Measurements from ENCODE around the gene MEDAG.
"Not testable (repeated sequence)": the region's sequence is repeated elsewhere in the genome, so short reads cannot be mapped to it uniquely, and the experiment has no call there.

MEDAG gene

GRCh38 chr13:30910676-30911075, 4.6 kb downstream of the MEDAG start:
- DNase-seq, result no peak

- DNase-seq, result no peak
Measured at GRCh38 chr13:30915691-30916541, 9.8 kb downstream of the MEDAG start.

GRCh38 chr13:30916991-30917390, 10.9 kb downstream of the MEDAG start:
- no peak for DNase-seq

GRCh38 chr13:30918662-30919405, 12.8 kb downstream of the MEDAG start:
- DNase-seq, result no peak

GRCh38 chr13:30920162-30920909, 14.3 kb downstream of the MEDAG start:
- DNase-seq, result no peak

GRCh38 chr13:30923418-30923817, 17.3 kb downstream of the MEDAG start:
- DNase-seq, result no peak

- no peak for DNase-seq
Measured at GRCh38 chr13:30924721-30925120, 18.6 kb downstream of the MEDAG start.

- no peak for DNase-seq
Measured at GRCh38 chr13:30925429-30925828, 19.4 kb downstream of the MEDAG start.

GRCh38 chr13:30926781-30927180, 20.7 kb downstream of the MEDAG start:
- DNase-seq, result no peak

GRCh38 chr13:30927188-30927587, 21.1 kb downstream of the MEDAG start:
- DNase-seq, result not testable (repeated sequence)

- DNase-seq, result no peak
Measured at GRCh38 chr13:30927595-30927994, 21.5 kb downstream of the MEDAG start.

GRCh38 chr13:30928978-30929377, 22.9 kb downstream of the MEDAG start:
- no peak for DNase-seq

- no peak for DNase-seq
Measured at GRCh38 chr13:30932481-30933353, 26.6 kb downstream of the MEDAG start, which contains the start of gene TEX26. TEX26 (plus strand) TSS chr13:30932656; CDS start chr13:30932716, 60 bp downstream.

- no peak for DNase-seq
Measured at GRCh38 chr13:30933354-30933670, 27.2 kb downstream of the MEDAG start.

- DNase-seq, result no peak
Measured at GRCh38 chr13:30934381-30934780, 28.3 kb downstream of the MEDAG start.

- no peak for DNase-seq
Measured at GRCh38 chr13:30934803-30935202, 28.7 kb downstream of the MEDAG start.

GRCh38 chr13:30936971-30937370, 30.9 kb downstream of the MEDAG start:
- no peak for DNase-seq

GRCh38 chr13:30943881-30944280, 37.8 kb downstream of the MEDAG start:
- no peak for DNase-seq

- no peak for DNase-seq
Measured at GRCh38 chr13:30957258-30957943, 51.3 kb downstream of the MEDAG start.

- DNase-seq, result no peak
Measured at GRCh38 chr13:30959678-30960077, 53.6 kb downstream of the MEDAG start.

GRCh38 chr13:30963791-30964190, 57.7 kb downstream of the MEDAG start:
- no peak for DNase-seq

GRCh38 chr13:30965380-30965779, 59.3 kb downstream of the MEDAG start:
- DNase-seq, result no peak
